DND-41 (cell line): Measurements from ENCODE around the gene TRIM9.

Experiments used
- ATAC-seq: fragments of 200-7000 bp; cut with Tn5 transposase; 3 replicates; pipeline ENCODE4 v1.9.1; 2021; ENCODE audit warnings: low read depth; ENCODE audit not compliant: insufficient read depth
- DNase-seq: peaks from one replicate; pipeline ENCODE4 v3.0.0-alpha.2; 2020
- H2AFZ ChIP-seq: 2 replicates; pipeline ENCODE4 v1.6.0; 2012; ENCODE audit warnings: low read depth, low read length
- H3K27ac ChIP-seq: 2 replicates; pipeline ENCODE4 v1.5.1; 2012; ENCODE audit warnings: low read length, inconsistent platforms
- H3K27me3 ChIP-seq: fragments of 200-600 bp; sonication (generic); 2 replicates; pipeline ENCODE4 v1.6.0; 2012; ENCODE audit warnings: low read length, mild to moderate bottlenecking, inconsistent platforms; ENCODE audit not compliant: insufficient read depth, poor library complexity
- H3K36me3 ChIP-seq: 2 replicates; pipeline ENCODE4 v1.5.1; 2012; ENCODE audit warnings: low read length, inconsistent platforms; ENCODE audit not compliant: insufficient read depth
- H3K4me1 ChIP-seq: 2 replicates; pipeline ENCODE4 v1.5.1; 2012; ENCODE audit warnings: mild to moderate bottlenecking, low read length; ENCODE audit not compliant: insufficient read depth
- H3K4me2 ChIP-seq: 2 replicates; pipeline ENCODE4 v1.6.0; 2012; ENCODE audit warnings: mild to moderate bottlenecking, moderate library complexity, low read length, inconsistent platforms; ENCODE audit not compliant: insufficient read depth
- H3K4me3 ChIP-seq, 2 experiments: fragments of 200-600 bp in 1 of 2; shearing (Covaris generic) in 1 of 2; 2 replicates each; pipeline ENCODE4 v1.5.1; 2012 to 2016; ENCODE audit warnings: inconsistent platforms in 2 of 2, low read length in 2 of 2, mild to moderate bottlenecking in 2 of 2, low read depth in 1 of 2, moderate library complexity in 1 of 2
- H3K79me2 ChIP-seq: 2 replicates; pipeline ENCODE4 v1.6.0; 2012; ENCODE audit warnings: low read length, inconsistent platforms; ENCODE audit not compliant: insufficient read depth
- H3K9ac ChIP-seq: 2 replicates; pipeline ENCODE4 v1.6.0; 2012; ENCODE audit warnings: low read depth, mild to moderate bottlenecking, inconsistent platforms, low read length, moderate library complexity
- H3K9me3 ChIP-seq: 2 replicates; pipeline ENCODE4 v1.5.1; 2012; ENCODE audit warnings: low read length, moderate library complexity, mild to moderate bottlenecking, inconsistent platforms; ENCODE audit not compliant: insufficient read depth, severe bottlenecking
- H4K20me1 ChIP-seq: 2 replicates; pipeline ENCODE4 v1.6.0; 2012; ENCODE audit warnings: low read length; ENCODE audit not compliant: insufficient read depth
- EZH2 ChIP-seq: IDR thresholded peaks from 3 replicates; pipeline ENCODE4 v1.6.1; 2012; ENCODE audit warnings: borderline replicate concordance, low read depth, mild to moderate bottlenecking, moderate library complexity, low read length, inconsistent platforms; ENCODE audit not compliant: severe bottlenecking
- TF ChIP-seq, protein P1 (sequence below): IDR thresholded peaks from 2 replicates; pipeline ENCODE4 v1.5.1; 2012; ENCODE audit warnings: borderline replicate concordance, low read length, moderate library complexity, mild to moderate bottlenecking; ENCODE audit not compliant: poor library complexity, severe bottlenecking; ENCODE audit errors: extremely low read depth

Gene TRIM9

DNA sequence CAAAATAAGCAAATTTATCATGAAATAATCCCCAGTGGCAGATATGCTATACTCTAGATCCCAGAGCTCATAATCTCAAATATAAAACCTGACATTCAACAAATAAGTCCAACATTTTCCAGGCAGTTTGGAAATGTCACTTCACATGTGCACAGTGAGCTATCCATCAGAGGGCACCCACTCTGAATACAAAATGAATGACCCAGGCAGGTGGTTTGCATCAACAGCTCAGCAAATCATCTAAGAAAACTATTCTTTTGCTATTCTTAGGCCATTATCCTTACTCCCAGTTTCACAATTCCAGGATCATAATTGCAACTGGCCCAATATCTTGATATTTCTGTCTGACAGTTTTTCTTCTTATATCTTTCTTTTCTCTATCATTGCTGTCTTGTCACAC, 38.5 kb downstream of the TRIM9 start:
- DNase-seq: no peak
- H2AFZ ChIP-seq: no peak overlapping the region
- H3K4me2 ChIP-seq: no peak overlapping the region
- H3K27me3 ChIP-seq: no peaks in the 10 kb centered on the region
- H3K9me3 ChIP-seq: no peaks in the 10 kb centered on the region
- no peaks in the 10 kb centered on the region; the same call in 1 of the 2 replicates for H4K20me1 ChIP-seq
- no peaks in the 10 kb centered on the region for H3K79me2 ChIP-seq
- H3K36me3 ChIP-seq: no peaks in the 10 kb centered on the region
- H3K4me3 ChIP-seq: no peak overlapping the region
- no peak overlapping the region for H3K9ac ChIP-seq
- TF ChIP-seq, protein P1, sequence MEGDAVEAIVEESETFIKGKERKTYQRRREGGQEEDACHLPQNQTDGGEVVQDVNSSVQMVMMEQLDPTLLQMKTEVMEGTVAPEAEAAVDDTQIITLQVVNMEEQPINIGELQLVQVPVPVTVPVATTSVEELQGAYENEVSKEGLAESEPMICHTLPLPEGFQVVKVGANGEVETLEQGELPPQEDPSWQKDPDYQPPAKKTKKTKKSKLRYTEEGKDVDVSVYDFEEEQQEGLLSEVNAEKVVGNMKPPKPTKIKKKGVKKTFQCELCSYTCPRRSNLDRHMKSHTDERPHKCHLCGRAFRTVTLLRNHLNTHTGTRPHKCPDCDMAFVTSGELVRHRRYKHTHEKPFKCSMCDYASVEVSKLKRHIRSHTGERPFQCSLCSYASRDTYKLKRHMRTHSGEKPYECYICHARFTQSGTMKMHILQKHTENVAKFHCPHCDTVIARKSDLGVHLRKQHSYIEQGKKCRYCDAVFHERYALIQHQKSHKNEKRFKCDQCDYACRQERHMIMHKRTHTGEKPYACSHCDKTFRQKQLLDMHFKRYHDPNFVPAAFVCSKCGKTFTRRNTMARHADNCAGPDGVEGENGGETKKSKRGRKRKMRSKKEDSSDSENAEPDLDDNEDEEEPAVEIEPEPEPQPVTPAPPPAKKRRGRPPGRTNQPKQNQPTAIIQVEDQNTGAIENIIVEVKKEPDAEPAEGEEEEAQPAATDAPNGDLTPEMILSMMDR: no peak
- TF ChIP-seq EZH2: no peak
- no peak for ATAC-seq
- H3K27ac ChIP-seq: no peak overlapping the region
- H3K4me1 ChIP-seq: no peaks in the 10 kb centered on the region

DNA sequence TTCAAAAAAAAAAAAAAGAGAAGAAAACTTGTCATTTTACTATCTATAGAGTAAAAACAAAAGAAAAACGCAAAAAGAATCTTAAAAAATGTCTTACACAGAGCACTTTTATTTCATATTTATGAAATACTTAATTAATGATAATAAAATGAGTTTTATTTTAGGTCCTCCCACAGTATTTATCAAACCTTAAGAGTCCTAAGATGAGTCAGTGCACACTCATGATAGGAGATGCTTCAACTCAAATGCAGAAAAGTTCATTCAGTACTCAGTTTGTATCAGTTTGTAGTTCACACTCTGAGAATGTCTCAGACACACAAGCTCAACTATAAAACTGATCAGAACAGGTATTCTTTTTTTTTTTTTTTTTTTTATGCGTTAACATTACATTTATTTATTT, 41.7 kb downstream of the TRIM9 start:
- H3K27ac ChIP-seq: no peak overlapping the region
- ATAC-seq: no peak
- no peaks in the 10 kb centered on the region for H3K4me1 ChIP-seq
- H3K27me3 ChIP-seq: no peaks in the 10 kb centered on the region
- no peaks in the 10 kb centered on the region for H3K36me3 ChIP-seq
- no peaks in the 10 kb centered on the region for H3K79me2 ChIP-seq
- no peaks in the 10 kb centered on the region for H4K20me1 ChIP-seq
- no peak overlapping the region for H3K9ac ChIP-seq
- H3K4me2 ChIP-seq: no peak overlapping the region
- no peaks in the 10 kb centered on the region for H3K9me3 ChIP-seq
- H2AFZ ChIP-seq: no peak overlapping the region
- DNase-seq: no peak
- no peak for TF ChIP-seq EZH2
- TF ChIP-seq, protein P1: no peak
- H3K4me3 ChIP-seq: no peak overlapping the region

DNA sequence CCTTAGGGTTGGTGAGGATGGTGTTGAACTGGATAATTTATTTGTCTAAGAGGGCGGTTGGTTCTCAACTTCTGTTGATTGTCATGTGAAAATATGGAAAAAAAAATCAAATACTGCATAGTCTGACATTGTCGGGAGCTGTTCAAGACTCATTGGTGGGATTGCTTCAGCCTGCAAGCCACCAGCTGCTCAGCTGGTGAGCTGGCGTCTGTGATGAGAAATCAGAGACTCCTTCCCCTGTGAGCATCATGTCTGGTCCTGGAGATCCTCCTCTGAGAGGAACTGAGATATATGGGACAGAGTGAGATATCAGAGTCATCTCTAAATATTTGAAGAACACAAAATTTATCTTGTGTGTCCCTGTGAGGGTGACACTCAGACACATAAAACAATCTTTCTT, 49.9 kb downstream of the TRIM9 start:
- no peak overlapping the region for H3K27ac ChIP-seq
- TF ChIP-seq, protein P1: no peak
- H3K4me2 ChIP-seq: no peak overlapping the region
- H3K9ac ChIP-seq: no peak overlapping the region
- ATAC-seq: no peak
- H3K4me3 ChIP-seq: no peak overlapping the region
- DNase-seq: no peak
- no peaks in the 10 kb centered on the region for H3K9me3 ChIP-seq
- no peak overlapping the region for H2AFZ ChIP-seq
- H3K4me1 ChIP-seq: no peaks in the 10 kb centered on the region
- no peaks in the 10 kb centered on the region for H3K36me3 ChIP-seq
- no peaks in the 10 kb centered on the region for H3K27me3 ChIP-seq
- no peaks in the 10 kb centered on the region for H4K20me1 ChIP-seq
- H3K79me2 ChIP-seq: no peaks in the 10 kb centered on the region

DNA sequence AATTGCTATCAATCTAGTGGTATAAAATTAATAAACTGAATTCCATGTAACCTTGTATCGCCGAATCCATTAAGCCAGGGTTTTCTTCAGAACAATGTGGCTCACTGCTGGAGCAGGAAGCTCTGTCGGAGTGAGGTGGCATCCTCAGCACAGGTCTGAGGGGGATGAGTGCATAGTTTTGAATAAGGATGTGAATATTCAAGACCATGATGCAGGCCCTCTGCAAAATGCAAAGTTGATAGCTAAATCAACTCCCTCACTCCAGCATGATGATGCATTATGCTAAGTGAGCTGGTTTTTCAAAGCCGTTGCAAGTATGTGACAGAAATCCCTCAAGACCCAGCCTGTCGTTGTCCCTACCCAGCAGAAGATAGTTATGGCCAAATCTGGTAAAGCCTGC, 53.0 kb downstream of the TRIM9 start:
- no peaks in the 10 kb centered on the region for H3K27me3 ChIP-seq
- TF ChIP-seq, protein P1: no peak
- no peak for TF ChIP-seq EZH2

More for the DNA sequence above, 53.0 kb downstream of the TRIM9 start:
- Histone ChIP-seq H3K9me3 (no peaks in the 10 kb centered on the region), H3K36me3 (no peaks in the 10 kb centered on the region), H3K4me1 (no peaks in the 10 kb centered on the region), H2AFZ (no peak overlapping the region), H3K9ac (no peak overlapping the region), H3K4me3 (no peak overlapping the region), H3K27ac (no peak overlapping the region), H3K79me2 (no peaks in the 10 kb centered on the region), H4K20me1 (no peaks in the 10 kb centered on the region), H3K4me2 (no peak overlapping the region)
- DNase-seq: no peak
- ATAC-seq: no peak
